H1 (cell line): ENCODE data around the gene LCN9. TPM values are rescaled to one million over a fixed set of nuclear protein-coding genes. Genes with fewer than 3 reads are reported as not detected.

ENCODE experiments used
- polyA plus RNA-seq, 7 experiments: library from polyadenylated mRNA; depleted of rRNA in 3 of 7; stranded (reverse) in 5 of 7; unstranded in 2 of 7; fragments of >200 nt in 5 of 7; fragments of 200-250 nt in 2 of 7; gene quantifications; 1 replicate in 5 of 7; 2 replicates in 1 of 7; 4 replicates in 1 of 7; pipeline versions ENCODE4 v1.2.1 to v1.2.3, GENCODE V29; 2011 to 2013; ENCODE audit warnings: missing spikeins in 2 of 7, mixed read lengths in 2 of 7
- total RNA-seq: library from RNA; stranded (reverse); fragmentation: NEBNext Ultra II Directional; extraction: Animal tissue kit (Norgen Biotek cat#: 25700); gene quantifications from 2 replicates; pipeline ENCODE4 v1.2.1, GENCODE V29; 2021

The LCN9 gene
- total and polyA plus RNA-seq, 2 of the 8 experiments (the other 6 are each of a cell fraction or from before 2014, with no cell fraction given) = 2.3 to 3.1 TPM

Other genes with a start within 250 kb of the LCN9 start
- gene PPP1R26, start 183.5 kb upstream of the LCN9 start, total RNA-seq = 32.7 and 35.9 TPM in 2 replicates
- gene PPP1R26, start 183.5 kb upstream of the LCN9 start, polyA plus RNA-seq (2011; rRNA removed) = 9.8 and 17.4 TPM in 2 replicates
- 78.6 and 78.8 TPM in 2 replicates for gene MRPS2, start 162.6 kb upstream of the LCN9 start, total RNA-seq
- 476 and 530 TPM in 2 replicates for gene MRPS2, start 162.6 kb upstream of the LCN9 start, polyA plus RNA-seq (2011; rRNA removed)
- gene LCN1, start 141.9 kb upstream of the LCN9 start, total RNA-seq = not detected in 2 replicates
- not detected in 2 replicates for gene LCN1, start 141.9 kb upstream of the LCN9 start, polyA plus RNA-seq (2011; rRNA removed)
- gene OBP2A, start 117.2 kb upstream of the LCN9 start, total RNA-seq = not detected in 2 replicates
- not detected in 2 replicates for gene OBP2A, start 117.2 kb upstream of the LCN9 start, polyA plus RNA-seq (2011; rRNA removed)
- not detected in 2 replicates for gene PAEP, start 101.6 kb upstream of the LCN9 start, total RNA-seq
- gene PAEP, start 101.6 kb upstream of the LCN9 start, polyA plus RNA-seq (2011; rRNA removed) = 0.19 TPM in 1 of 2 replicates, not detected in the other
- gene GLT6D1, start 23.8 kb upstream of the LCN9 start, total RNA-seq = 1.3 and 1.6 TPM in 2 replicates
- 2.1 and 2.2 TPM in 2 replicates for gene GLT6D1, start 23.8 kb upstream of the LCN9 start, polyA plus RNA-seq (2011; rRNA removed)
- not detected in 2 replicates for gene SOHLH1, start 36.2 kb downstream of the LCN9 start, total RNA-seq
- 0.05 and 0.11 TPM in 2 replicates for gene SOHLH1, start 36.2 kb downstream of the LCN9 start, polyA plus RNA-seq (2011; rRNA removed)
- 0.13 and 0.44 TPM in 2 replicates for gene KCNT1, start 38.9 kb downstream of the LCN9 start, total RNA-seq
- 0.20 and 0.35 TPM in 2 replicates for gene KCNT1, start 38.9 kb downstream of the LCN9 start, polyA plus RNA-seq (2011; rRNA removed)
- gene CAMSAP1, start 244.2 kb downstream of the LCN9 start, total RNA-seq = 43.1 and 44.0 TPM in 2 replicates
- 13.4 and 14.4 TPM in 2 replicates for gene CAMSAP1, start 244.2 kb downstream of the LCN9 start, polyA plus RNA-seq (2011; rRNA removed)